Measurements from ENCODE around the gene DGUOK.

The DGUOK gene

GRCh38 chr2:73970141-73970803 is 43.6 kb downstream of the DGUOK start:
- in situ Hi-C loops (cut with MboI; ENCODE audit: low pct_unique_long_range_greater_than_20kb, low sequenced_read_pairs, unreplicated experiment) = no loop called here
- no peak for DNase-seq (ENCODE audit: low spot score)
- no peak for TF ChIP-seq CTCF (IDR thresholded peaks at IDR 0.05; ENCODE audit: extremely low read depth, insufficient read depth, missing control alignments)

GRCh38 chr2:73970850-73971471 is 44.3 kb downstream of the DGUOK start:
- DNase-seq (ENCODE audit: low spot score) = peak; percentile 44
- no peak for TF ChIP-seq CTCF (IDR thresholded peaks at IDR 0.05; ENCODE audit: extremely low read depth, insufficient read depth, missing control alignments)
- in situ Hi-C loops (cut with MboI; ENCODE audit: low pct_unique_long_range_greater_than_20kb, low sequenced_read_pairs, unreplicated experiment) = no loop called here

- in situ Hi-C loops (cut with MboI; ENCODE audit: low pct_unique_long_range_greater_than_20kb, low sequenced_read_pairs, unreplicated experiment) = no loop called here
- TF ChIP-seq CTCF (IDR thresholded peaks at IDR 0.05; ENCODE audit: extremely low read depth, insufficient read depth, missing control alignments) = no peak
- no peak for DNase-seq (ENCODE audit: low spot score)
These were observed 45.0 kb downstream of the DGUOK start for GRCh38 chr2:73971722-73972121.

GRCh38 chr2:73972846-73973245 is 46.2 kb downstream of the DGUOK start:
- in situ Hi-C loops (cut with MboI; ENCODE audit: low pct_unique_long_range_greater_than_20kb, low sequenced_read_pairs, unreplicated experiment) = no loop called here
- no peak for DNase-seq (ENCODE audit: low spot score)
- TF ChIP-seq CTCF (IDR thresholded peaks at IDR 0.05; ENCODE audit: extremely low read depth, insufficient read depth, missing control alignments) = no peak

- TF ChIP-seq CTCF (IDR thresholded peaks at IDR 0.05; ENCODE audit: extremely low read depth, insufficient read depth, missing control alignments) = no peak
- in situ Hi-C loops (cut with MboI; ENCODE audit: low pct_unique_long_range_greater_than_20kb, low sequenced_read_pairs, unreplicated experiment) = no loop called here
- no peak for DNase-seq (ENCODE audit: low spot score)
These were observed 49.1 kb downstream of the DGUOK start for GRCh38 chr2:73975731-73976130.

GRCh38 chr2:73976803-73977202 is 50.1 kb downstream of the DGUOK start:
- TF ChIP-seq CTCF (IDR thresholded peaks at IDR 0.05; ENCODE audit: extremely low read depth, insufficient read depth, missing control alignments) = no peak
- DNase-seq (ENCODE audit: low spot score) = no peak
- in situ Hi-C loops (cut with MboI; ENCODE audit: low pct_unique_long_range_greater_than_20kb, low sequenced_read_pairs, unreplicated experiment) = no loop called here

Measured in GM13977 (cell line).